RWPE1 (cell line): Measurements from ENCODE around the gene PRSS12.

Experiments
- CTCF ChIA-PET: fragments of 350-600 bp; sonication (Branson Sonifier 250); formaldehyde crosslinking; extraction: SDS; loops from one replicate; lab custom pipeline; 2021; lab: Yijun Ruan, JAX
- POLR2A ChIA-PET: fragments of 400-600 bp; formaldehyde crosslinking; extraction: SDS; loops from one replicate; lab custom pipeline; 2020; ENCODE audit warnings: antibody characterized with exemption; ENCODE audit not compliant: low non-redundant PET; lab: Yijun Ruan, JAX
- DNase-seq: peaks from one replicate; pipeline ENCODE4 v3.0.0; 2012; ENCODE audit warnings: low spot score
- H3K27ac ChIP-seq: fragments of 450-650 bp; 2 replicates; pipeline ENCODE4 v1.5.1; 2017
- TF ChIP-seq, protein P1 (sequence below): fragments of 450-650 bp; conservative IDR thresholded peaks from 2 replicates; pipeline ENCODE4 v1.5.1; 2017; ENCODE audit warnings: low read depth, mild to moderate bottlenecking

Gene PRSS12

DNA sequence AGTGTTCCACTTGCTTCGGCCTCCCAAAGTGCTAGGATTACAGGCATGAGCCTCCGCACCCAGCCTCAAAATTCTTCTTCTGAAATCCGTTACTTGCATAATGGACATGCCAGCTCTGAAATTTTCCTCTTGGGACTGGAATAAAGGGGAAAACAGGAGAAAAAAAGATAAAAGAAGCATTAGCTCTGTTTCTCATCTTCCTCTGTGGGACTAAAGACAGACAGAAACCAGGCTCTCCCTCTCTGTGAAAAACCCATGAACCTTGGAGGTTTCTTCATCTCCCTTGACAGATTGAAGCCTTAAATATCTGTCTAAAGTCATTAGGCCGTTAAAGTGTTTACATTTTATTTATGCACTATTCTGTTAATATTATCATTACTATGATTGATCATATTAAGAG, 19.4 kb upstream of the PRSS12 start:
- CTCF ChIA-PET = no interaction called here
- TF ChIP-seq, protein P1, sequence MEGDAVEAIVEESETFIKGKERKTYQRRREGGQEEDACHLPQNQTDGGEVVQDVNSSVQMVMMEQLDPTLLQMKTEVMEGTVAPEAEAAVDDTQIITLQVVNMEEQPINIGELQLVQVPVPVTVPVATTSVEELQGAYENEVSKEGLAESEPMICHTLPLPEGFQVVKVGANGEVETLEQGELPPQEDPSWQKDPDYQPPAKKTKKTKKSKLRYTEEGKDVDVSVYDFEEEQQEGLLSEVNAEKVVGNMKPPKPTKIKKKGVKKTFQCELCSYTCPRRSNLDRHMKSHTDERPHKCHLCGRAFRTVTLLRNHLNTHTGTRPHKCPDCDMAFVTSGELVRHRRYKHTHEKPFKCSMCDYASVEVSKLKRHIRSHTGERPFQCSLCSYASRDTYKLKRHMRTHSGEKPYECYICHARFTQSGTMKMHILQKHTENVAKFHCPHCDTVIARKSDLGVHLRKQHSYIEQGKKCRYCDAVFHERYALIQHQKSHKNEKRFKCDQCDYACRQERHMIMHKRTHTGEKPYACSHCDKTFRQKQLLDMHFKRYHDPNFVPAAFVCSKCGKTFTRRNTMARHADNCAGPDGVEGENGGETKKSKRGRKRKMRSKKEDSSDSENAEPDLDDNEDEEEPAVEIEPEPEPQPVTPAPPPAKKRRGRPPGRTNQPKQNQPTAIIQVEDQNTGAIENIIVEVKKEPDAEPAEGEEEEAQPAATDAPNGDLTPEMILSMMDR = no peak
- POLR2A ChIA-PET = no interaction called here
- DNase-seq = no peak
- H3K27ac ChIP-seq = no peak overlapping the region

DNA sequence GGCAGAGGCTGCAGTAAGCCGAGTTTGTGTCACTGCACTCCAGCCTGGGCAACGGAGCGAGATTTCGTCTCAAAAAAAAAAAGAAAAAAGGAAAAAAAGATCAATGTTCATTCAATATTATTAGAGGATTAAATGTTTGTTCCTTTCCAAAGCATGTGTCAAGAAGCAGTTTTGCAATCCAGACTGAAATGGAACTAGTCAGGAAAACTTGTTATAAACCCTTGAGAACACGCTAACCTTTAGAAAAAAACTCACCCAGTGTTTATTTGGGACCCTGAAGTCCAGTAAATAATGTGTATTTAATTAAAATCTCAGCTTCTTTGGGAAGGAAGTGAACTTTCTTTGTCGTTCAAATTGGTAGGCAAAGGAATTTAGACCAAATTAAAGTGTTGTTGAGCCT, 16.4 kb upstream of the PRSS12 start:
- TF ChIP-seq, protein P1 = no peak
- ChIA-PET CTCF (interaction anchor here (0.7 kb wide), 1 partner anchor 104 kb away, joined by 5 read pairs; no protein-coding TSS in a partner anchor), POLR2A (no interaction called here)
- DNase-seq = no peak
- H3K27ac ChIP-seq = no peak overlapping the region

DNA sequence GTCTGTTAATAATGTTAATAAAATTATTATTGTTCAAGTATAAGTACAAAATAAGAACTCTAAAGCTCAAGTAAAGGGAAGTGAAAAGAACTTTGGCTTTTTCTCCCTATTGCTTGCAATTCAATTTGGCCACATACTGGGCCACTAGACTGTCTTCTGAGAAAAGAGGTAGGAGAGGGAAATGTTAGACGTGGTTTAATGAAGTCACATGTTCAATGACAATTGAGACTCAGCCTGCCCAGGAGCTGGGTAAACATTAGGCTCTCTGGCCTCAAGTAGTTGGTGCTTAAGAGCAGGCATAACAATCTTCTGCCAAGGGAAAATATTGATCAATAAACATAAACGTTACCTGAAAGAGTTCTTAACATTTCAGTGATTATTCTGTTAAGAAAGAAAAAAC, 15.1 kb upstream of the PRSS12 start:
- DNase-seq = no peak
- ChIA-PET CTCF (no interaction called here), POLR2A (no interaction called here)
- TF ChIP-seq, protein P1 = no peak
- no peak overlapping the region for H3K27ac ChIP-seq

DNA sequence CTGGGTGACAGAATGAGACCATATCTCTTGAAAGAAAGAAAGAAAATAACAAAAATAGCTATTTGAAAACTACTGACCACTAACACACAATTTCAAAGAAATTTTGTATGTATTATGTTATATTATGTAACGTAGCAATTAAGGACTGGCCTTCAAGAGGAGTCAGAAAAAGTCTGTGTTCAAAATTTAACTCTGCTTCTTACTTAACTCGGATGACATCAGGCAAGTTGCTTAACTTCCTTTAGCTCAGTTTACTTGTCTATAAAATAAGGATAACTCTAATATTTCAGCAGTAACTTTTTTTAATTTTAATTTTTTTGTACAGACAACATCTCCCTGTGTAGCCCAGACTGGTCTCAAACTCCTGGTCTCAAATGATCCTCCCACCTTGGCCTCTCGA, 14.6 kb upstream of the PRSS12 start:
- DNase-seq = no peak
- TF ChIP-seq, protein P1 = no peak
- H3K27ac ChIP-seq = no peak overlapping the region
- ChIA-PET POLR2A (no interaction called here), CTCF (interaction anchor here (0.6 to 2.4 kb wide), 2 partner anchors 14 to 1643 kb away, joined by 3 to 11 read pairs; partner anchors contain the start of gene PRSS12)

DNA sequence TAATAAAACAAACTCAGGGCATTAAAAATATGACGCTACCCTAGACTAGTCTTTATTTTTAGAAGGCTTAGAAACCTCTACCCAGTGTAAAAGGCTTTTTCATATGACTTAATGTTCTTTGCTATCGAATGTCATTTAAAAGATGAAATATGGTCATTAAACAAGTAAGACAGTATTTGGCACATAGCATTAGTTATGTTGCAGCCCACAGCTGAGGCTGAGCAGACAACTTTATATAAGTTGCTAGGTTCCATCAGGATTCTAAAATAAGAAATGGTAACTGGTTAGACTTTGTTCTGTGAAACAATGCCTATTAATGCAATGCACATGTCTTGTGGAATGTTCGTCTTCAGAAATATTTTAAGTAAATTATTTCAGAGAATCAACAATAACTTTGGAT, 10.4 kb upstream of the PRSS12 start:
- no peak overlapping the region for H3K27ac ChIP-seq
- POLR2A ChIA-PET = no interaction called here
- TF ChIP-seq, protein P1 = no peak
- no peak for DNase-seq
- CTCF ChIA-PET = interaction anchor here (0.7 to 1.4 kb wide), 3 partner anchors 10 to 31 kb away, joined by 3 to 7 read pairs (median 5); partner anchors contain the start of gene PRSS12

DNA sequence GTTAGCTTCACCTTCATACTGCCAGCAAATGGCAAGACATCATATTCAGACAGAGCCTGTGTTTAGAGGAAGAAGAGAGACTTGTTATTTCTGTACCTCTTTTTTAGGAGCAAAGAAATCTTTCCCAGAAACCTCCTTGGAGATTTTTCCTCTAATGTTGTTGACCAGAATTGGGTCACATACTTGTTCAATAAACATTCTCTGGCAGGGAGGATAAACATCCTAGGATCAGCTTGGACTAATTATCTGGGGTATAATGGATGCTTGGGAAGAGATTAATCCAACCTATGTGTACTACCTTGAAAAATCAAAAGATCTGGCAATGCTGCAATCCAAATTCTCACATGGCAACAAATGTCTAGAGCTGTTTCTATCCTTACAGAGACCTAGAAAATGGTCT, 8.4 kb upstream of the PRSS12 start:
- H3K27ac ChIP-seq = no peak overlapping the region
- no peak for DNase-seq
- ChIA-PET CTCF (no interaction called here), POLR2A (no interaction called here)
- TF ChIP-seq, protein P1 = no peak
